K562 (cell line): Measurements from ENCODE around the gene LAG3. TPM values are rescaled to one million over a fixed set of nuclear protein-coding genes. Genes with fewer than 3 reads are reported as not detected.

Source experiments
- ATAC-seq: fragments of 200-7000 bp; cut with Tn5 transposase; 3 replicates; pipeline ENCODE4 v1.9.1; 2020; ENCODE audit warnings: moderate library complexity
- BruUV-seq: library from RNA; stranded (reverse); fragments of 400-500 nt; replicated peaks from 2 replicates; lab custom pipeline; 2021; lab: Mats Ljungman, UMichigan
- CTCF ChIA-PET: fragments of 300-600 bp; formaldehyde crosslinking; extraction: SDS; loops from one replicate; lab custom pipeline; 2021; ENCODE audit warnings: low intra/inter-chr PET ratio; lab: Yijun Ruan, JAX
- POLR2A ChIA-PET: fragments of 300-600, 350-650 bp; sonication (Branson Sonifier 250); formaldehyde crosslinking; extraction: SDS; loops from one replicate; lab custom pipeline; 2021; ENCODE audit warnings: antibody characterized with exemption, inconsistent platforms; lab: Yijun Ruan, JAX
- DNase-seq, 4 experiments: peaks; one replicate each; pipeline versions ENCODE4 v3.0.0 to v3.0.0-alpha.2; 2011 to 2018; ENCODE audit warnings: low spot score in 3 of 4, mixed read lengths in 3 of 4; ENCODE audit errors: extremely low read depth in 1 of 4
- FAIRE-seq: peaks from 2 replicates; lab custom pipeline; 2011; peaks lifted over from hg19 to GRCh38; lab: Jason Lieb, UNC
- H2AFZ ChIP-seq: 2 replicates; pipeline ENCODE4 v1.6.0; 2011; ENCODE audit warnings: low read depth, low read length, control low read depth, inconsistent platforms
- H3K27ac ChIP-seq: fragments of 200-600 bp; 3 replicates; pipeline ENCODE4 v1.8.0; 2011; ENCODE audit warnings: low read depth, mild to moderate bottlenecking, control low read depth, inconsistent platforms, low read length, moderate library complexity, mixed read lengths; ENCODE audit errors: extremely low read depth
- H3K27me3 ChIP-seq, 2 experiments: fragments of 300-600 bp in 1 of 2; 2 replicates in 1 of 2; 3 replicates in 1 of 2; pipeline versions ENCODE4 v1.6.0 to v1.8.0; 2011; ENCODE audit warnings: inconsistent platforms in 2 of 2, low read length in 2 of 2, mild to moderate bottlenecking in 1 of 2, mixed read lengths in 1 of 2, moderate library complexity in 1 of 2; ENCODE audit not compliant: control insufficient read depth in 2 of 2, insufficient read depth in 2 of 2
- H3K36me3 ChIP-seq: fragments of 300-600 bp; 3 replicates; pipeline ENCODE4 v1.8.0; 2011; ENCODE audit warnings: mild to moderate bottlenecking, low read length, inconsistent platforms; ENCODE audit not compliant: control insufficient read depth, insufficient read depth
- H3K4me1 ChIP-seq, 2 experiments: fragments of 200-600 bp in 1 of 2; replicated peaks in 1 of 2; 2 replicates in 1 of 2; 3 replicates in 1 of 2; pipeline versions ENCODE4 v1.5.1 to v1.8.0; 2011; ENCODE audit warnings: inconsistent platforms in 2 of 2, low read length in 2 of 2, mild to moderate bottlenecking in 1 of 2, mixed read lengths in 1 of 2, moderate library complexity in 1 of 2; ENCODE audit not compliant: control insufficient read depth in 2 of 2, insufficient read depth in 2 of 2
- H3K4me2 ChIP-seq: 2 replicates; pipeline ENCODE4 v1.6.1; 2011; ENCODE audit warnings: low read length, control low read depth, inconsistent platforms, mixed read lengths; ENCODE audit not compliant: insufficient read depth
- H3K4me3 ChIP-seq: fragments of 200-600 bp; sonication (generic), shearing (Covaris generic); 2 replicates; pipeline ENCODE4 v1.5.1; 2016; ENCODE audit warnings: control low read depth, inconsistent platforms
- H3K79me2 ChIP-seq: fragments of 200-600 bp; 3 replicates; pipeline ENCODE4 v1.8.0; 2011; ENCODE audit warnings: low read length, inconsistent platforms; ENCODE audit not compliant: control insufficient read depth, insufficient read depth
- H3K9ac ChIP-seq, 2 experiments: 2 replicates each; pipeline versions ENCODE4 v1.6.0 to v1.6.1; 2011; ENCODE audit warnings: low read depth in 2 of 2, low read length in 2 of 2, control low read depth in 1 of 2, inconsistent platforms in 1 of 2, mild to moderate bottlenecking in 1 of 2, mixed read lengths in 1 of 2; ENCODE audit not compliant: insufficient read depth in 1 of 2
- H3K9me1 ChIP-seq: one replicate; pipeline ENCODE4 v1.6.0; 2011; ENCODE audit warnings: inconsistent platforms, mild to moderate bottlenecking, low read length, moderate library complexity; ENCODE audit not compliant: control insufficient read depth, insufficient read depth
- H3K9me3 ChIP-seq: replicated peaks from 2 replicates; pipeline ENCODE4 v1.5.1; 2011; ENCODE audit warnings: low read depth, low read length, inconsistent platforms; ENCODE audit not compliant: control insufficient read depth, insufficient read depth
- H4K20me1 ChIP-seq: replicated peaks from 2 replicates; pipeline ENCODE4 v1.6.1; 2011; ENCODE audit warnings: low read length, inconsistent platforms, mixed read lengths; ENCODE audit not compliant: control insufficient read depth, insufficient read depth
- ADNP ChIP-seq: fragments of 200-800 bp; sonication (Bioruptor generic); IDR thresholded peaks from 2 replicates; pipeline ENCODE4 v1.6.1; 2016; ENCODE audit warnings: missing genetic modification characterization, missing compliant biosample characterization
- CREM ChIP-seq: IDR thresholded peaks from 2 replicates; pipeline ENCODE4 v1.6.1; 2014; ENCODE audit warnings: antibody characterized with exemption, low read depth
- E2F4 ChIP-seq: sonication (generic); formaldehyde crosslinking; IDR thresholded peaks from 2 replicates; pipeline ENCODE4 v1.8.0; 2022; ENCODE audit warnings: mild to moderate bottlenecking, low read depth, missing genetic modification reagents
- EZH2 ChIP-seq: IDR thresholded peaks from 2 replicates; pipeline ENCODE4 v1.6.1; 2012; ENCODE audit warnings: low read depth, mild to moderate bottlenecking, inconsistent platforms, low read length, borderline replicate concordance
- FOXP1 ChIP-seq: sonication (generic); formaldehyde crosslinking; IDR thresholded peaks from 2 replicates; pipeline ENCODE4 v1.8.0; 2022; ENCODE audit warnings: mild to moderate bottlenecking, missing genetic modification reagents
- KLF10 ChIP-seq: fragments of 250-450 bp; sonication (Bioruptor Pico); IDR thresholded peaks from 2 replicates; pipeline ENCODE4 v1.6.1; 2021; ENCODE audit warnings: matching md5 sums
- LCOR ChIP-seq: sonication (generic); formaldehyde crosslinking; IDR thresholded peaks from 2 replicates; pipeline ENCODE4 v1.8.0; 2022; ENCODE audit warnings: mild to moderate bottlenecking, missing genetic modification reagents
- MXI1 ChIP-seq: IDR thresholded peaks from 2 replicates; pipeline ENCODE4 v1.6.1; 2011; ENCODE audit warnings: low read depth, mild to moderate bottlenecking, improper control_type of control experiment, low read length
- NFRKB ChIP-seq: fragments of 450-650 bp; IDR thresholded peaks from 2 replicates; pipeline ENCODE4 v1.6.1; 2016; ENCODE audit warnings: low read depth
- RUNX1 ChIP-seq: sonication (generic); IDR thresholded peaks from 2 replicates; pipeline ENCODE4 v1.6.1; 2016; ENCODE audit warnings: antibody characterized with exemption, low read depth
- SMAD2 ChIP-seq: fragments of 150-350 bp; IDR thresholded peaks from 2 replicates; pipeline ENCODE4 v1.6.1; 2014; ENCODE audit warnings: low read depth, mild to moderate bottlenecking, low read length
- SNIP1 ChIP-seq: fragments of 450-650 bp; IDR thresholded peaks from 2 replicates; pipeline ENCODE4 v1.7.1; 2017; ENCODE audit warnings: low read depth, mild to moderate bottlenecking
- SPI1 ChIP-seq: IDR thresholded peaks from 2 replicates; pipeline ENCODE4 v1.6.1; 2011; ENCODE audit warnings: low read depth, low read length, control low read depth, borderline replicate concordance
- TAF9B ChIP-seq: fragments of 450-650 bp; IDR thresholded peaks from 2 replicates; pipeline ENCODE4 v1.6.1; 2018; ENCODE audit warnings: mild to moderate bottlenecking; ENCODE audit not compliant: partially characterized antibody
- TRIM28 ChIP-seq: fragments of 450-650 bp; IDR thresholded peaks from 2 replicates; pipeline ENCODE4 v1.6.1; 2017
- U2AF1 ChIP-seq: fragments of 200-400 bp; formaldehyde crosslinking; optimal IDR thresholded peaks from 2 replicates; pipeline ENCODE3; 2017; ENCODE audit warnings: mild to moderate bottlenecking, low read depth, low read length, moderate library complexity
- ZFP1 ChIP-seq: fragments of 450-650 bp; formaldehyde crosslinking; IDR thresholded peaks from 2 replicates; pipeline ENCODE4 v1.4.0; 2020; ENCODE audit warnings: mild to moderate bottlenecking, mixed read lengths
- ZNF133 ChIP-seq: fragments of 250-450 bp; sonication (Bioruptor Pico); IDR thresholded peaks from 2 replicates; pipeline ENCODE4 v1.4.0; 2020; ENCODE audit warnings: mild to moderate bottlenecking
- WGBS: fragments of 100-300 bp; shearing (Covaris generic); methylation state at CpG from one replicate; pipeline ENCODE4 v1.1.6; 2016; ENCODE audit warnings: low coverage, mixed read lengths; ENCODE audit not compliant: insufficient coverage; ENCODE audit errors: missing lambda C conversion rate; 5-methylcytosine and 5-hydroxymethylcytosine counted together
- in situ Hi-C: fragments of 300-500 bp; cut with MboI; formaldehyde crosslinking; loops from 4 replicates; pipeline ENCODE4 v1.15.0; 2018; ENCODE audit warnings: inconsistent platforms, mixed read lengths
- intact Hi-C: fragments of 100-400 bp; cut with micrococcal nuclease; formaldehyde crosslinking; loops from 2 replicates; pipeline ENCODE4 v1.14.2; 2022
- polyA plus RNA-seq, 8 experiments: library from polyadenylated mRNA; depleted of rRNA in 4 of 8; stranded (reverse) in 5 of 8; unstranded in 3 of 8; fragments of >200 nt; fragmentation: Nextera tagmentation in 2 of 8; fragmentation: Illumina TruSeq in 1 of 8; extraction: Ambion mirVana in 2 of 8; extraction: Trizol in 1 of 8; gene quantifications; 2 replicates each; pipeline versions ENCODE4 v1.2.1 to v1.2.3, GENCODE V29; 2011 to 2014; ENCODE audit warnings: inconsistent platforms in 1 of 8, missing spikeins in 1 of 8
- total RNA-seq, 7 experiments: library from RNA; depleted of rRNA in 6 of 7; stranded (reverse); fragments of >200 nt in 6 of 7; fragmentation: Illumina TruSeq in 2 of 7; extraction: Trizol in 2 of 7; gene quantifications; 2 replicates each; pipeline versions ENCODE4 v1.2.1 to v1.2.3, GENCODE V29; 2011 to 2021; ENCODE audit warnings: low replicate concordance in 1 of 7

Gene LAG3
- total and polyA plus RNA-seq, 9 of the 15 experiments (the other 6 are each of a cell fraction or from before 2014, with no cell fraction given), result 0.07 to 0.66 (median 0.09) TPM; not detected in 1

DNA sequence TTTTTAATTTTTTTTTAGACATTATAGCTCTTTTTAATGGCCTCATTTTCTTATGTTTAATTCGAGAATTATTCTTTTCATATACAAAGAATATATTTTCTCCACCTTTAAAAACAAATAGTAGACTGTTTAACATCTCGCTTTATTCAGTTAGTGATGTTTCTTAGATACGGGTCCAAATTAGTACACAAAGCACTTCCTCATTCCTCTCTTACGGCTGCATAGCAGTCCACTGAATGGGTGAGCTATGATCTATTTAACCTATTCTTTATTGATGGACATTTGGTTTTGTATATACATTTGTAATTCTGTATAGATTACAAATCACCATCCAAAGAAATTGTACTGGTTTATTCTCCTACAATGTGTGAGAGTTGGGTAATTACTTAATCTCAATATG is 41.0 kb downstream of the LAG3 start:
- no peak for DNase-seq
- no peak overlapping the region for H3K4me3 ChIP-seq
- 10% methylated on average over 4 of the region's 4 CpGs for WGBS
- no peak for ATAC-seq
- CTCF ChIA-PET, result no interaction called here
- H3K79me2 ChIP-seq, result no peaks in the 10 kb centered on the region
- no peak overlapping the region for H2AFZ ChIP-seq
- H3K27ac ChIP-seq, result no peak overlapping the region
- no peak for FAIRE-seq
- POLR2A ChIA-PET, result interaction anchor here (0.8 to 1.3 kb wide), 3 partner anchors 9 to 17 kb away, joined by 3 read pairs; no protein-coding TSS in a partner anchor
- H3K9me3 ChIP-seq, result no peaks in the 10 kb centered on the region
- intact Hi-C loops, result no loop called here
- no peaks in the 10 kb centered on the region for H4K20me1 ChIP-seq
- H3K27me3 ChIP-seq, result no peaks in the 10 kb centered on the region
- no peak overlapping the region for H3K9ac ChIP-seq
- no peak for TF ChIP-seq NFRKB
- TF ChIP-seq SPI1, result peak; percentile 93
- no peaks in the 10 kb centered on the region for H3K36me3 ChIP-seq
- in situ Hi-C loops, result no loop called here
- BruUV-seq, result no TSS peak
- H3K9me1 ChIP-seq, result no peaks in the 10 kb centered on the region
- no peak overlapping the region for H3K4me2 ChIP-seq
- H3K4me1 ChIP-seq, result peaks cover 2 to 7% of the 10 kb centered on the region in 2 experiments; a peak in 3 of 5 replicates

DNA sequence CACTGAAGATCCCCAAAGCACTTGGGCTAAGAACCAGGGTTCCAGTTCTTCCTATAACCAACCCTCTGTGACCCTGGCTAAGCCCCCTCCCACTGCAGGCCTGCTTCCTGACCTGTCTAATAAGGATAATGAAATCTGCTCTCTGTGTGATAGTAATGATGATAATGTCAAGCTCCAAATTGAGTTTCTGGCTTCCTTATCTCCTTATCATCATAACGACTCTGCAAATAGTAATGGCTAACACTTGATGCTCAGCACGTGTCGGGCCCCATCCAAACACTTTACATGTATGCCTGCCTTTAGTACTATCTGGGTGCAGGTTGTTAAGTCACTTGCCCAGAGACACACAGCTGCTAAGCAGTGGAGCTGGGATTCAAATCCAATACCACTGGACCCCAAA is 44.3 kb downstream of the LAG3 start:
- no TSS peak for BruUV-seq
- Histone ChIP-seq H3K4me1 (peaks cover 5 to 7% of the 10 kb centered on the region in 2 experiments; a peak in 4 of 5 replicates), H3K27ac (no peak overlapping the region), H3K9me3 (no peaks in the 10 kb centered on the region), H3K4me3 (no peak overlapping the region), H3K4me2 (no peak overlapping the region), H3K27me3 (no peaks in the 10 kb centered on the region), H3K9me1 (no peaks in the 10 kb centered on the region), H3K36me3 (no peaks in the 10 kb centered on the region), H2AFZ (no peak overlapping the region), H4K20me1 (no peaks in the 10 kb centered on the region), H3K79me2 (no peaks in the 10 kb centered on the region), H3K9ac (no peak overlapping the region)
- ChIA-PET POLR2A (interaction anchor here (0.6 kb wide), 1 partner anchor 424 kb away, joined by 3 read pairs; no protein-coding TSS in a partner anchor), CTCF (no interaction called here)
- intact Hi-C loops, result no loop called here
- no peak for ATAC-seq
- no peak for TF ChIP-seq MXI1
- TF ChIP-seq FOXP1 (CRISPR knock-in tag), result no peak
- no peak for TF ChIP-seq TAF9B
- TF ChIP-seq RUNX1, result no peak
- TF ChIP-seq EZH2, result no peak
- TF ChIP-seq U2AF1, result no peak
- TF ChIP-seq KLF10, result no peak
- no peak for TF ChIP-seq TRIM28
- no peak for TF ChIP-seq SNIP1
- no peak for TF ChIP-seq E2F4
- TF ChIP-seq LCOR (CRISPR knock-in tag), result no peak
- no peak for TF ChIP-seq ZFP1 (CRISPR knock-in tag)
- TF ChIP-seq ADNP (tag), result no peak
- TF ChIP-seq ZNF133, result no peak
- no peak for TF ChIP-seq CREM
- no peak for TF ChIP-seq SMAD2
- 12% methylated on average over 3 of the region's 3 CpGs for WGBS
- in situ Hi-C loops, result no loop called here
- DNase-seq, result no peak
- FAIRE-seq, result no peak
